ENCODE results near the gene MAGEA4.

- TF ChIP-seq CTCF (conservative IDR thresholded peaks at IDR 0.05; ENCODE audit: low read length): no peak
- no peak for TF ChIP-seq EZH2phosphoT487 (IDR thresholded peaks at IDR 0.05; ENCODE audit: borderline replicate concordance, low read depth, low read length)
Observed at GRCh38 chrX:151923648-151924047, 11.0 kb downstream of the MAGEA4 start.
